HUES6 (cell line): ENCODE results near the gene KCNAB2.

Experiments
- H3K27ac ChIP-seq: 2 replicates; pipeline ENCODE4 v1.7.0; 2013; ENCODE audit warnings: low read depth, mild to moderate bottlenecking, low read length, inconsistent platforms
- H3K27me3 ChIP-seq: 2 replicates; pipeline ENCODE4 v1.6.1; 2013; ENCODE audit warnings: low read length; ENCODE audit not compliant: control insufficient read depth, insufficient read depth
- H3K36me3 ChIP-seq: 2 replicates; pipeline ENCODE4 v1.6.1; 2013; ENCODE audit warnings: low read length; ENCODE audit not compliant: control insufficient read depth, insufficient read depth
- H3K4me1 ChIP-seq: 2 replicates; pipeline ENCODE4 v1.6.1; 2013; ENCODE audit warnings: low read length; ENCODE audit not compliant: control insufficient read depth, insufficient read depth
- H3K4me3 ChIP-seq: 2 replicates; pipeline ENCODE4 v1.5.1; 2013; ENCODE audit warnings: low read depth, low read length
- H3K9ac ChIP-seq: one replicate; pipeline ENCODE4 v1.6.1; 2013; ENCODE audit warnings: mild to moderate bottlenecking, low read length
- H3K9me3 ChIP-seq: 2 replicates; pipeline ENCODE4 v1.6.1; 2013; ENCODE audit warnings: low read depth, low read length; ENCODE audit not compliant: control insufficient read depth, insufficient read depth

KCNAB2 gene

DNA sequence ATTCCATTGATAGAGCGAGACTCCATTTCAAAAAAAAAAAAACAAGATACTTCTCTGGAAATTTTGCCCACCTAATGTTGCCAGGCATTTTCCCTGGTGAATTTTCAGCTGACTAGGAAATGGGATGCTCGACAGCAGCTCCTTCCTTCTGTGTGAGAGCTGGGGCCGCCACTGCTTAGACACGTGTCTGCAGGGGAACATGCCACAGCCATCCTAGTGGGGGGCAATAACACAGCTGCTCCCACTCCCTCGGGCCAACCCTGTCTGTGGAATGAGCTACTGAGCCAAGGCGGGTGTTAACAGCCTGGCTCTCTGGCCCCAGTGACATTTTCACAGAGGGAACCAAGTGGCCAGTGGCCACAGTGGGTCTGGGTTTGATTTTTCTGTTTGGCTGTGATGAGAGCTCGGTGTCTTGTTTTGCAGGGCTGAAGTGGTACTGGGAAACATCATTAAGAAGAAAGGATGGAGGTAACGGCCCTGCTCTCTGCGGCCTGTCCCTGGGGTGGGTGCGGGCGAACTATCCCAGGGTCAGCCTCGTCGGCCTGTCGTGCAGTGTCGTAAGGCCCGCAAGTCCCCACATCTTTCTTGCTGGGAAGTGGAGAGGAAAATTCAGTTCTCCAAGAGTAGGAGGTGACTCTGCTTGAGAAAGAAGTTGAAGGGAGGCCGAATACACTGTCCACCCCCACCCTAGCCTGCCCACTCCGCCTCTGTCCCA lies 39.2 kb downstream of the KCNAB2 start:
- Histone ChIP-seq H3K9me3 (no peaks in the 10 kb centered on the region), H3K36me3 (no peaks in the 10 kb centered on the region), H3K9ac (no peak overlapping the region), H3K27me3 (no peaks in the 10 kb centered on the region), H3K27ac (no peak overlapping the region), H3K4me3 (no peak overlapping the region), H3K4me1 (peaks cover 6% of the 10 kb centered on the region; the same call in 1 of the 2 replicates)

DNA sequence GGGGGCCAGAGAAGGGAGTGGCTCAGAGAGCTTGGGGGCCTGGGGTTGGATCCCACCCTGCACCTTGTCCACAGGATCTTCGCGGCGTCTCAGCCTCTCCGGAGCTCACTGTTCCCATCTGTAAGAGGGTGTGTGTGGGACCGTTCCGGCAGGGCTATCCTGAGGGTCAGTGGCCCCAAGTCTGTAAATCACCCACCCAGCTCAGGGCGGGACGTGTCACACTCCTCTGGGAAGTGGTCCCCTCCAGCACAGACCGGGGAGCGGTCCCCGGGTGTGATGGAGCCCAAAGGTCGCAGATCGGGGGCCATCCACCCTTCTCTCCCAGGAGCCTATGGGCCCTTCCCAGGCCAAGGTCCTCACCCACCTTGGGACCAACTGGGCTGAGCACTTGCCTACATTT lies 40.0 kb downstream of the KCNAB2 start:
- no peak overlapping the region for H3K27ac ChIP-seq
- H3K4me3 ChIP-seq, result no peak overlapping the region
- no peaks in the 10 kb centered on the region for H3K27me3 ChIP-seq
- H3K9ac ChIP-seq, result no peak overlapping the region
- no peaks in the 10 kb centered on the region for H3K9me3 ChIP-seq
- peaks cover 6% of the 10 kb centered on the region; the same call in 1 of the 2 replicates for H3K4me1 ChIP-seq
- no peaks in the 10 kb centered on the region for H3K36me3 ChIP-seq

DNA sequence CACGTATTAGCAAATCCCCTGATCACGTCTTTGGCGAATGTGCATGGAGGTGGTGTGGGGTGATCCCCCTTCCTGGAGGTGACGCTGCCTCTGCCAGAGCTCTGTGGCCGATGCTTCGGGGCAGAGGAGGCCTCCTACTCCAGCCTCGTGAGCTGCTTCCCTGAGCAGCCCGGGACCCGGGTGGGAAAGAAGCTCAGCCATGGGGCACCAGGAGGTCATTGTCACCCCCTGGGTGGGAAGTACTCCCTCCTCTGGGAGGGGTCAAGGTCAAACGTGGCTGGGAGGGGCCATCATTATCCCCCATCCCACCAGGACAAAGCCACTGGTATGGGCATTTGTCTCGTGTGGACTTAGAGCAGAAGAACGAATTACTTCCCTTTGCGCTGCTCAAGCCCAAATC lies 40.7 kb downstream of the KCNAB2 start:
- H3K9me3 ChIP-seq, result no peaks in the 10 kb centered on the region

DNA sequence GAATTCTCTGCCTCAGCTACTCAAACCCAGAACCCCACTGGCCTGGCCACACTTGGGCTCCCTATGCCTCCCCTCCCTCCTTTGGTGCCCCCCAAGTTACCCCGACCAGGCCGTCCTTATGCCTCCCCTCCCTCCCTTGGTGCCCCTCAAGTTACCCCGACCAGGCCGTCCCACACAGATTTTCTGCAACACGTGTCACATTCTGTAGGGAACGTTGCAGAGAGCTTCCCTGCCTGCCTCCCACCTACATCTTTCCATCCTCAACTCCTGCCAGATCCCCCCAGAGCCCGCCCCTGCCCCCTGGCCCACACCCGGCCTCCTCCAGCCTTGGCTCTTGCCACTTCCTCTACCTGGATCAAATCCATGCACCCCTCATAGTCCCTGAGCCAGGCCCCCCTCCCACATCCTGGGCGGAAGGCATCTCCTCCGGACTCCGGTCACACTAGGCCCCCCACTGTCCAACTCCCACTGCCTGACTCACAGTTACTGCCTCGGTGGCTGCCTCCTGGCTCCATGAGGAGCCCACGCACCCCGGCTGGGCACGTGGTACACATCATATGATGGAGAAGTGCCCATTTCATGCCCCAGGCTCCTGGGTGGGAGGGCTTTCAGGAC lies 41.2 kb downstream of the KCNAB2 start:
- peaks cover 6% of the 10 kb centered on the region; the same call in 1 of the 2 replicates for H3K4me1 ChIP-seq
- no peaks in the 10 kb centered on the region for H3K36me3 ChIP-seq
- no peak overlapping the region for H3K27ac ChIP-seq
- no peak overlapping the region for H3K4me3 ChIP-seq
- no peaks in the 10 kb centered on the region for H3K27me3 ChIP-seq
- H3K9me3 ChIP-seq, result no peaks in the 10 kb centered on the region
- no peak overlapping the region for H3K9ac ChIP-seq

More for the DNA sequence above, 40.7 kb downstream of the KCNAB2 start:
- Histone ChIP-seq H3K27ac (no peak overlapping the region), H3K4me1 (peaks cover 6% of the 10 kb centered on the region; the same call in 1 of the 2 replicates), H3K4me3 (no peak overlapping the region), H3K9ac (no peak overlapping the region), H3K36me3 (no peaks in the 10 kb centered on the region), H3K27me3 (no peaks in the 10 kb centered on the region)

DNA sequence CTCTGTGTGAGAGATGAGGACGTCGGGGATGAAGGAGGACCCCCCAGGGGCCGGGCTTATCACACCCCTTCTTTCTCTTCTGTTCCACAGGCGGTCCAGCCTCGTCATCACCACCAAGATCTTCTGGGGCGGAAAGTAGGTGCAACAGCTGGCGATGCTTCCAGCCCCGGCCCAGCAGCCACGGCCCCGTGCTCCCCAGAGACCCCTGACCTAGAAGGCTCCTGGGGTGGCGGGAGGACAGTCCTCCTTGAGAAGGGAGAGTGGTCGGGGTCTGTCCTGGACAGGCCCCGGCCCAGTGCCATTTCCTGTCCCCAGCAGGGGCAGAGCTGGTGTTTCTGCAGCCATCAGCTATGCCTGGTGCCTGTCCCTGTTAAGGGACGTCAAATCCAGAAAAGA lies 41.7 kb downstream of the KCNAB2 start:
- Histone ChIP-seq H3K9me3 (no peaks in the 10 kb centered on the region), H3K36me3 (no peaks in the 10 kb centered on the region), H3K9ac (no peak overlapping the region), H3K27ac (no peak overlapping the region), H3K27me3 (no peaks in the 10 kb centered on the region), H3K4me3 (no peak overlapping the region), H3K4me1 (peaks cover 6% of the 10 kb centered on the region; the same call in 1 of the 2 replicates)

DNA sequence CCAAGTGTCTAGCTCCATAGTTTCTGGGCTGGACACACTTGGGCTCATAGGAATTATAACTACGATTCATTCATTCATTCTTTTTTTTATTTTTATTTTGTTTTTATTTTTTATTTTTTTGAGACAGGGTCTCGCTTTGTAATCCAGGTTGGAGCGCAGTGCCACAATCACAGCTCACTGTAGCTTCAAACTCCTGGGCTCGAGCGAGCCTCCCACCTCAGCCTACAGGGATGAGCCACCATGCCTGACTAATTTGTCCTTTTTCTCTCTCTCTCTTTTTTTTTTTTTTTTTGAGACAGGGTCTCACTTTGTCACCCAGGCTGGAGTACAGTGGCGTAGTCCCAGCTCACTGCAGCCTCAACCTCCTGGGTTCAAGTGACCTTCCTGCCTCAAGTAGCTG lies 42.3 kb downstream of the KCNAB2 start:
- no peak overlapping the region for H3K9ac ChIP-seq
- peaks cover 6% of the 10 kb centered on the region; the same call in 1 of the 2 replicates for H3K4me1 ChIP-seq
- no peak overlapping the region for H3K4me3 ChIP-seq
- no peak overlapping the region for H3K27ac ChIP-seq
- H3K27me3 ChIP-seq, result no peaks in the 10 kb centered on the region
- H3K36me3 ChIP-seq, result no peaks in the 10 kb centered on the region
- no peaks in the 10 kb centered on the region for H3K9me3 ChIP-seq

DNA sequence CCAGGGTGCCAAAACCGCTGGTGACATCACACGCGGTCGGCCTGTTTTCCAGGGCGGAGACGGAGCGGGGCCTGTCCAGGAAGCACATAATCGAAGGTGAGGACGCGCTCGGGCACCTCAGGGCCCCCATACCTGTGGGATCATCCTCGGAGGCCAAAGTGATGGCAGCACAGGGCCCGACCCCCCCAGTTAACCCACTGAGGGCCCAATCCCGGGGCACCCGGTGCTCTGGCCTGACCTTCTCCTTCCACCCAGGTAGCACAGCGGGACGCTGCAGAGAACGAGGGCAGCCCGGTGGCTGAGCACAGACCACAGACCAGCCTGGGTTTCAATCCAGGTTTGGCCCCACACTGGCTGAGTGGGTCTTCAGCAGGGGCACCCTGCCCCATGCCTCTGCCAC lies 43.3 kb downstream of the KCNAB2 start:
- Histone ChIP-seq H3K9ac (no peak overlapping the region), H3K27ac (no peak overlapping the region), H3K27me3 (no peaks in the 10 kb centered on the region), H3K36me3 (no peaks in the 10 kb centered on the region), H3K4me3 (no peak overlapping the region), H3K4me1 (peaks cover 3% of the 10 kb centered on the region; the same call in 1 of the 2 replicates), H3K9me3 (no peaks in the 10 kb centered on the region)

DNA sequence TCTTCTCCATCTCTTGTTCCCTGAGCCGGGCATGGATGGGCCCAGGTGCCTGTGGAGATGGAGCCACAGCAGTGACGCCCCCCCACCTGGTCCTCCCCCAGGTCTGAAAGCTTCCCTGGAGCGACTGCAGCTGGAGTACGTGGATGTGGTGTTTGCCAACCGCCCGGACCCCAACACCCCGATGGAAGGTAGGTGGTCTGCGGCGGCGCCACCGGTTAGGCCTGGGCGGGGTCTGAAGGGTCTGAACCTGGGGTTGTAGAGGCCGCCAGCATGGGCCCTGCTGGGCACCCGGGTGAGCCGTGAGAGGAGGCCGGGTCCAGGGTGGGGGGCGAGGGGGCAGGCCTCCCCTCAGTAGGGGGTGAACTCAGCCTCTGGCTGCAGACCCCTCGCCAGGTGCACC lies 44.6 kb downstream of the KCNAB2 start:
- H3K36me3 ChIP-seq, result no peaks in the 10 kb centered on the region
- no peaks in the 10 kb centered on the region for H3K27me3 ChIP-seq
- no peaks in the 10 kb centered on the region for H3K4me1 ChIP-seq
- H3K27ac ChIP-seq, result no peak overlapping the region
- H3K9ac ChIP-seq, result no peak overlapping the region
- H3K9me3 ChIP-seq, result no peaks in the 10 kb centered on the region
- H3K4me3 ChIP-seq, result no peak overlapping the region

DNA sequence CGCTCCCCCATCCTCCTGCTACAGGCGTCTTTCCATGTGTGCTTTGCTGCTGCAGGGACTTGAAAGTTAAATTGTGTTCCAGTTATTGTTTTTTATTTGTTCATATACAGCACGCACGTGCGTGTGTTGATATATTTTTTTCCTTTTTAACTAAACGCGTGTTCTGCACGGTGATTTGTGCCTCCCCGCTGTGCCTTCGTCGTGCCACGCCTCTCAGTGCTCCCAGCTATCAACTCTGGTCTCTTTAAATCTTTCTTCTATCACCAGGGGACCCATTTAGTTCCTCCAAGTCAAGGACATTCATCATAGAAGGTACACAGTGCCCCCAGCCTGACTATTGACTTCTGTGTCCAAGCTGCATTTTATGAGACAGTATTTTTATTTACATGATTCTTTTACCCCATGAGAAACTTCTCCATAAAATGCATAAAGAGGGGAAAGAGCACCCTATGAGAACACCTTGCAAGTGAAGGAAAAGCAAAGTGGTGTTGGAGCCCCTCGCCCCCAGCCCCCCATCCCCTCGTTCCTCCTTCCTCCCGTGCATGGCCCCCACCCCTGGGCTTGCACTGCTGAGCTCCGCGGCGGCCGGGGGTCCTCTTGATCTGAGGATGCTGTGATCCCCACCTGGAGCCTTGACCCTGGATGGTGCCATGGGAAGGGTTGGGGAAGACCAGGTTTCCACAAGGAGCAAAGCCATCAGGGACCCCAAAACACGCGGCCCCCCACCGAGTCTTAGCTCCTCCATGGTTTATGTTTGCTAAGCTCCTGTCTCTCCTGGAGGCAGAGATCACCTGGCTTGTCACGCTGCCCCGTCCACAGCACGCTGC lies 45.5 kb downstream of the KCNAB2 start:
- H3K4me3 ChIP-seq, result no peak overlapping the region
- no peak overlapping the region for H3K9ac ChIP-seq
- H3K36me3 ChIP-seq, result no peaks in the 10 kb centered on the region
- no peaks in the 10 kb centered on the region for H3K27me3 ChIP-seq
- H3K4me1 ChIP-seq, result no peaks in the 10 kb centered on the region
- H3K27ac ChIP-seq, result no peak overlapping the region
- H3K9me3 ChIP-seq, result no peaks in the 10 kb centered on the region

DNA sequence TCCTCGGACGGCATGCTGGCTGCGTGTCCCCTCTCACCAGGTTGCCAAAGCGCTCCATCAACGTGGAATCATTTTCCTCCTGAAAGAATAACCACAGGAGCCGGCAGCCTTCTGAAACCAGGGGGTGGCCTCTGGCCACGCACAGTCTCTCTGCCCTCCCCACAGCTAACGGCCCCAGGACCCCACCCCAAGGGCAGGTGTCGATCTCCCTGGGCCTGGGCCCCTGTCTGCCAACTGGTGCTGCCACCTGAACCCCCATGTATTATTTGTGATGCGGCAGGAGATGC lies 46.1 kb downstream of the KCNAB2 start:
- no peak overlapping the region for H3K4me3 ChIP-seq
- no peaks in the 10 kb centered on the region for H3K36me3 ChIP-seq
- H3K9me3 ChIP-seq, result no peaks in the 10 kb centered on the region
- H3K4me1 ChIP-seq, result no peaks in the 10 kb centered on the region
- no peak overlapping the region for H3K27ac ChIP-seq
- H3K27me3 ChIP-seq, result no peaks in the 10 kb centered on the region
- H3K9ac ChIP-seq, result no peak overlapping the region

DNA sequence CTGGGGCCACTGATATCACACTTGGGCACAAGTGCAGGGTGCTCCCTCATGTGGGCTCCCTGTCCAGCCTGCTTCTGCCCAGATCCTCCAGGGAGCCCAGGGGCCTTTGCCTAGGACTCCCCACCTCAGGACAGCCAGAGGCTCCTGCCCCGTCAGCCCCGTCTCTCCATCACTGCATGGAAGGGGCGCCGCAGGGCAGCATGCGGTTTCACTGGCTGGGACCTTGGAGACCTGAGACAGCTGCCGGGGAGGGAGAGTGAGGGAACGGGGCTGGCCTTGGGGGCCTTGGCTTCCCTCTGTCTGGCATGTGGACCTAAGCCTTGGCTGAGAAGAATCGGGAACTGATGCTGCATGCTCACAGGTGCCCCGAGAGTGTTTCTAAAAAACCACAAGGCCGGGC lies 46.5 kb downstream of the KCNAB2 start:
- Histone ChIP-seq H3K4me1 (no peaks in the 10 kb centered on the region), H3K27ac (no peak overlapping the region), H3K4me3 (no peak overlapping the region), H3K36me3 (no peaks in the 10 kb centered on the region), H3K9me3 (no peaks in the 10 kb centered on the region), H3K9ac (no peak overlapping the region), H3K27me3 (no peaks in the 10 kb centered on the region)
